MM.1S (cell line): ENCODE results near the gene NUDT17.

Source experiments
- DNase-seq: peaks from one replicate; pipeline ENCODE4 v3.0.0-alpha.2; 2015
- H2AFZ ChIP-seq: fragments of 300-600 bp; sonication (generic); 2 replicates; pipeline ENCODE4 v1.6.0; 2016; ENCODE audit warnings: antibody characterized with exemption, low read length
- H3F3A ChIP-seq: fragments of 300-600 bp; sonication (generic); 2 replicates; pipeline ENCODE4 v1.6.1; 2016; ENCODE audit warnings: mild to moderate bottlenecking, antibody characterized with exemption, low read length, moderate library complexity, mixed read lengths; ENCODE audit not compliant: insufficient read depth
- H3K27ac ChIP-seq: fragments of 300-600 bp; sonication (generic); 2 replicates; pipeline ENCODE4 v1.5.1; 2016; ENCODE audit warnings: mild to moderate bottlenecking, low read length
- H3K27me3 ChIP-seq: fragments of 300-600 bp; sonication (generic); replicated peaks from 2 replicates; pipeline ENCODE4 v1.6.0; 2016; ENCODE audit warnings: low read length; ENCODE audit not compliant: insufficient read depth
- H3K36me3 ChIP-seq: fragments of 300-600 bp; sonication (generic); replicated peaks from 2 replicates; pipeline ENCODE4 v1.6.1; 2016; ENCODE audit warnings: mild to moderate bottlenecking, low read length, mixed read lengths; ENCODE audit not compliant: insufficient read depth
- H3K4me1 ChIP-seq: fragments of 300-600 bp; sonication (generic); 2 replicates; pipeline ENCODE4 v1.6.1; 2016; ENCODE audit warnings: low read length, mixed read lengths
- H3K4me2 ChIP-seq: fragments of 300-600 bp; sonication (generic); 2 replicates; pipeline ENCODE4 v1.6.0; 2016; ENCODE audit warnings: low read depth, low read length
- H3K4me3 ChIP-seq: fragments of 300-600 bp; sonication (generic); 2 replicates; pipeline ENCODE4 v1.5.1; 2016; ENCODE audit warnings: low read length, mixed read lengths
- H3K79me2 ChIP-seq: fragments of 300-600 bp; sonication (generic); 2 replicates; pipeline ENCODE4 v1.6.1; 2016; ENCODE audit warnings: mixed run types, low read length, mixed read lengths
- H3K9ac ChIP-seq: fragments of 300-600 bp; sonication (generic); 2 replicates; pipeline ENCODE4 v1.6.1; 2016; ENCODE audit warnings: low read length, mixed read lengths
- H3K9me2 ChIP-seq: fragments of 300-600 bp; sonication (generic); replicated peaks from 2 replicates; pipeline ENCODE4 v1.6.1; 2016; ENCODE audit warnings: mild to moderate bottlenecking, low read length, mixed read lengths; ENCODE audit not compliant: insufficient read depth
- H3K9me3 ChIP-seq: fragments of 300-600 bp; sonication (generic); replicated peaks from 2 replicates; pipeline ENCODE4 v1.6.1; 2016; ENCODE audit warnings: mild to moderate bottlenecking, low read length, mixed read lengths; ENCODE audit not compliant: insufficient read depth
- H4K20me1 ChIP-seq: fragments of 300-600 bp; sonication (generic); 2 replicates; pipeline ENCODE4 v1.6.1; 2016; ENCODE audit warnings: mild to moderate bottlenecking, low read length, moderate library complexity, mixed read lengths; ENCODE audit not compliant: insufficient read depth
- CTCF ChIP-seq: fragments of 300-600 bp; sonication (generic); IDR thresholded peaks from 2 replicates; pipeline ENCODE4 v1.5.1; 2016; ENCODE audit warnings: antibody characterized with exemption, low read length, mixed read lengths
- EZH2 ChIP-seq: fragments of 300-600 bp; sonication (generic); optimal IDR thresholded peaks from 2 replicates; pipeline ENCODE3; 2017; ENCODE audit warnings: low read depth, mild to moderate bottlenecking, antibody characterized with exemption, low read length, mixed read lengths
- EZH2phosphoT487 ChIP-seq: fragments of 300-600 bp; sonication (generic); IDR thresholded peaks from 2 replicates; pipeline ENCODE4 v1.6.1; 2018; ENCODE audit warnings: antibody characterized with exemption, low read length

NUDT17 gene

GRCh38 chr1:145857170-145857569 lies 11.7 kb downstream of the NUDT17 start:
- DNase-seq = no peak
- Histone ChIP-seq H3K4me3 (no peak overlapping the region), H4K20me1 (no peaks in the 10 kb centered on the region), H3F3A (peaks cover 9% of the 10 kb centered on the region), H3K27me3 (no peaks in the 10 kb centered on the region), H3K27ac (no peak overlapping the region), H3K36me3 (no peaks in the 10 kb centered on the region), H3K4me2 (no peak overlapping the region), H3K4me1 (peaks cover 12% of the 10 kb centered on the region), H2AFZ (no peak overlapping the region), H3K9ac (no peak overlapping the region), H3K9me2 (no peaks in the 10 kb centered on the region), H3K79me2 (peaks cover 14% of the 10 kb centered on the region), H3K9me3 (no peaks in the 10 kb centered on the region)
- TF ChIP-seq EZH2phosphoT487 = no peak
- TF ChIP-seq EZH2 = no peak
- no peak for TF ChIP-seq CTCF

- H3F3A ChIP-seq = peaks cover 9% of the 10 kb centered on the region
- peaks cover 6% of the 10 kb centered on the region; the same call in 1 of the 2 replicates for H3K27me3 ChIP-seq
- H3K36me3 ChIP-seq = no peaks in the 10 kb centered on the region
- TF ChIP-seq EZH2phosphoT487 = no peak
- no peak for TF ChIP-seq CTCF
- no peak for TF ChIP-seq EZH2
- H3K27ac ChIP-seq = no peak overlapping the region
- peaks cover 14% of the 10 kb centered on the region for H3K79me2 ChIP-seq
- no peaks in the 10 kb centered on the region for H4K20me1 ChIP-seq
- no peaks in the 10 kb centered on the region for H3K9me3 ChIP-seq
- H3K4me1 ChIP-seq = peaks cover 12% of the 10 kb centered on the region
- no peaks in the 10 kb centered on the region for H3K9me2 ChIP-seq
- peak overlapping the region; percentile 45; the same call in 1 of the 2 replicates for H3K9ac ChIP-seq
- H3K4me3 ChIP-seq = peak overlapping the region; percentile 90
- peak; percentile 61 for DNase-seq
- H3K4me2 ChIP-seq = peak overlapping the region; percentile 81
- H2AFZ ChIP-seq = peak overlapping the region; percentile 79
Measured at GRCh38 chr1:145858238-145858900, 12.9 kb downstream of the NUDT17 start.

- H3K4me3 ChIP-seq = peak within 1 kb of the TSS; percentile 90
- peaks cover 14% of the 10 kb centered on the region for H3K79me2 ChIP-seq
- no peaks in the 10 kb centered on the region for H3K9me3 ChIP-seq
- peaks cover 7% of the 10 kb centered on the region; the same call in 1 of the 2 replicates for H3K27me3 ChIP-seq
- no peaks in the 10 kb centered on the region for H4K20me1 ChIP-seq
- no peak for TF ChIP-seq EZH2
- no peak for TF ChIP-seq CTCF
- no peak for TF ChIP-seq EZH2phosphoT487
- no peaks in the 10 kb centered on the region for H3K36me3 ChIP-seq
- peak within 1 kb of the TSS; percentile 33; the same call in 1 of the 2 replicates for H3K27ac ChIP-seq
- peak within 1 kb of the TSS; percentile 94 for H3K4me2 ChIP-seq
- peak within 1 kb of the TSS; percentile 99 for H2AFZ ChIP-seq
- peaks cover 9% of the 10 kb centered on the region for H3F3A ChIP-seq
- H3K9ac ChIP-seq = peak within 1 kb of the TSS; percentile 57
- no peaks in the 10 kb centered on the region for H3K9me2 ChIP-seq
- peaks cover 12% of the 10 kb centered on the region for H3K4me1 ChIP-seq
- peak; percentile 98 for DNase-seq
Measured at GRCh38 chr1:145858901-145859490, 13.6 kb downstream of the NUDT17 start, which contains the start of gene PIAS3. Gene PIAS3, minus strand, starts transcription at chr1:145859081. Its CDS starts 91 bp downstream, at chr1:145858990.
